Adrenal gland (tissue), 12 donors: ENCODE results near the gene AMDHD1. TPM values are rescaled to one million over a fixed set of nuclear protein-coding genes. Genes with fewer than 3 reads are reported as not detected.
A peak's percentile ranks its signal among the peaks of the same experiment; 100 is the strongest.

Experiments
- DNase-seq, 7 donors: peaks; one replicate each; pipeline ENCODE4 v3.0.0-alpha.2; 2019 to 2020
- H3K27ac ChIP-seq, 5 donors: fragments of 200-600 bp; sonication (generic) in 4 of 5; 1 replicate in 3 of 5; 2 replicates in 2 of 5; pipeline versions ENCODE4 v1.5.1 to v1.8.0; 2016 to 2020; ENCODE audit warnings: mild to moderate bottlenecking in 1 of 5
- H3K27me3 ChIP-seq: fragments of 200-600 bp; 2 replicates; pipeline ENCODE4 v1.8.0; 2021
- H3K36me3 ChIP-seq, 2 donors: fragments of 200-600 bp; replicated peaks in 1 of 2; 1 replicate in 1 of 2; 2 replicates in 1 of 2; pipeline versions ENCODE4 v1.5.1 to v1.8.0; 2018 to 2022
- H3K4me1 ChIP-seq, 2 donors: fragments of 200-600 bp; replicated peaks in 1 of 2; 1 replicate in 1 of 2; 2 replicates in 1 of 2; pipeline versions ENCODE4 v1.5.1 to v1.8.0; 2018 to 2021
- H3K4me3 ChIP-seq, 4 donors: fragments of 200-600 bp; sonication (generic) in 3 of 4; one replicate each; pipeline ENCODE4 v1.5.1; 2016 to 2018
- H3K9me3 ChIP-seq, 3 donors: fragments of 200-600 bp; sonication (generic) in 1 of 3; replicated peaks in 1 of 3; 1 replicate in 2 of 3; 2 replicates in 1 of 3; pipeline versions ENCODE4 v1.5.1 to v1.8.0; 2016 to 2021
- POLR2A ChIP-seq, 2 donors: fragments of 450-650 bp; IDR thresholded peaks; one replicate each; pipeline ENCODE4 v1.6.1; 2017; ENCODE audit warnings: antibody characterized with exemption in 2 of 2, mild to moderate bottlenecking in 2 of 2, moderate library complexity in 1 of 2
- WGBS, 4 donors: extraction: QIAGEN DNeasy Blood & Tissue Kit in 2 of 4; methylation state at CpG; one replicate each; pipeline versions ENCODE4 v1.1.5 to v1.1.7; 2013 to 2017; 5-methylcytosine and 5-hydroxymethylcytosine counted together
- intact Hi-C, 2 donors: fragments of 100-400 bp; cut with DNase I; formaldehyde crosslinking; loops; one replicate each; pipeline versions ENCODE4 v1.14.1 to v1.15.0; 2022 to 2023
- polyA plus RNA-seq, 3 donors: library from polyadenylated mRNA; stranded (reverse); fragments of 200-250 nt in 2 of 3; fragments of 350-450 nt in 1 of 3; fragmentation: Illumina TruSeq in 1 of 3; extraction: RNeasy Lipid Tissue Mini Kit (QIAGEN cat#74804) in 1 of 3; gene quantifications; one replicate each; pipeline ENCODE4 v1.2.3, GENCODE V29; 2013 to 2014
- total RNA-seq, 9 donors: library from RNA; depleted of rRNA in 4 of 9; stranded (reverse); fragments of >200 nt in 4 of 9; fragments of 120-200 nt in 1 of 9; fragmentation: NEBNext Ultra II Directional in 1 of 9; extraction: Animal tissue kit (Norgen Biotek cat#: 25700) in 1 of 9; gene quantifications; one replicate each; pipeline versions ENCODE4 v1.1.0 to v1.2.4, GENCODE V29; 2013 to 2023
- TF ChIP-seq, protein P1 (sequence below), 6 experiments: fragments of 450-650 bp in 4 of 6; fragments of 200-600 bp in 2 of 6; sonication (generic) in 1 of 6; IDR thresholded peaks; 1 replicate in 5 of 6; 2 replicates in 1 of 6; pipeline versions ENCODE4 v1.5.1 to v1.8.0; 2016 to 2021; ENCODE audit warnings: antibody characterized with exemption in 6 of 6, mild to moderate bottlenecking in 2 of 6, moderate library complexity in 1 of 6
- donor health status: healthy with polysubstance abuse.
- donor health status: Bipolar disorder and iron deficiency.
- donor health status: DM: yes; HTN: yes; CAD: no.
- donor health status: DM: no; HTN: no; CAD: no.
- donor health status: DM: no; HTN: no; CAD: no.
- donor health status: DM: yes; HTN: yes; CAD: no.

AMDHD1 gene
- total and polyA plus RNA-seq, 12 donors: 4.6 to 120 (median 15.5) TPM

DNA sequence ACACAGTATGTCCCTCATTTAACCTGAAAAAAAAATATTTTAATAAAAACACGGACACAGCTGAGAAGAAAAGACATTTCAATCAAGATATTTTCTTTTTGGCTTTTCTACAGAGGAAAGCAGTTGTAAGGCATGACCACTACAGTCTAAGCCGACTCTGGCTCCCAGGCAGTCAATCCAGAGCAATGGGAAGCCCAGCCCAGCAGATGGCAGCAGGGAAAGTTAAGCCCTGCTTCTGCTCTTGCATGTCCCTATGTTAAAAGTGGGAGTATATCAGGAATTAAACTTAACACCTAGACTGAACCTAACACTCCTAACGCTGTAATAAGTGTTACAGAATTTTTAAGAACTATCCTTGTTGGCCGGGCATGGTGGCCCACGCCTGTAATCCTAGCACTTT is 72.5 kb downstream of the AMDHD1 start:
- no peak overlapping the region for H3K4me3 ChIP-seq
- intact Hi-C loops: no loop called here
- peaks cover 0 to 66% of the 10 kb centered on the region in 2 donors for H3K36me3 ChIP-seq
- H3K27me3 ChIP-seq: no peaks in the 10 kb centered on the region
- no peak for TF ChIP-seq POLR2A (IDR thresholded peaks at IDR 0.05)
- TF ChIP-seq, protein P1, sequence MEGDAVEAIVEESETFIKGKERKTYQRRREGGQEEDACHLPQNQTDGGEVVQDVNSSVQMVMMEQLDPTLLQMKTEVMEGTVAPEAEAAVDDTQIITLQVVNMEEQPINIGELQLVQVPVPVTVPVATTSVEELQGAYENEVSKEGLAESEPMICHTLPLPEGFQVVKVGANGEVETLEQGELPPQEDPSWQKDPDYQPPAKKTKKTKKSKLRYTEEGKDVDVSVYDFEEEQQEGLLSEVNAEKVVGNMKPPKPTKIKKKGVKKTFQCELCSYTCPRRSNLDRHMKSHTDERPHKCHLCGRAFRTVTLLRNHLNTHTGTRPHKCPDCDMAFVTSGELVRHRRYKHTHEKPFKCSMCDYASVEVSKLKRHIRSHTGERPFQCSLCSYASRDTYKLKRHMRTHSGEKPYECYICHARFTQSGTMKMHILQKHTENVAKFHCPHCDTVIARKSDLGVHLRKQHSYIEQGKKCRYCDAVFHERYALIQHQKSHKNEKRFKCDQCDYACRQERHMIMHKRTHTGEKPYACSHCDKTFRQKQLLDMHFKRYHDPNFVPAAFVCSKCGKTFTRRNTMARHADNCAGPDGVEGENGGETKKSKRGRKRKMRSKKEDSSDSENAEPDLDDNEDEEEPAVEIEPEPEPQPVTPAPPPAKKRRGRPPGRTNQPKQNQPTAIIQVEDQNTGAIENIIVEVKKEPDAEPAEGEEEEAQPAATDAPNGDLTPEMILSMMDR (IDR thresholded peaks at IDR 0.05): peak in 5 of 6 experiments; percentile 9 to 38 (median 33)
- peak in 3 of 7 donors; percentile 25 to 51 (median 45) for DNase-seq
- no peaks in the 10 kb centered on the region for H3K9me3 ChIP-seq
- no peaks in the 10 kb centered on the region for H3K4me1 ChIP-seq
- H3K27ac ChIP-seq: no peak overlapping the region
- 71 to 80% (median 74%) methylated on average over 5 of the region's 5 CpGs for WGBS, 4 donors

Other genes with a start within 250 kb of the AMDHD1 start
- gene NTN4, start 152.6 kb upstream of the AMDHD1 start, total RNA-seq: 10 to 100 TPM; 10.4 to 62.5 (median 43.8) TPM
- 10 to 100 TPM; 10.1 to 17.2 (median 15.6) TPM for gene NTN4, start 152.6 kb upstream of the AMDHD1 start, polyA plus RNA-seq
- 10 to 100 TPM in 5 of 9 donors, 1 to 10 TPM in 4; 3.4 to 25.8 (median 13.3) TPM for gene SNRPF, start 84.4 kb upstream of the AMDHD1 start, total RNA-seq
- 10 to 100 TPM; 44.5 to 64.3 (median 59.3) TPM for gene SNRPF, start 84.4 kb upstream of the AMDHD1 start, polyA plus RNA-seq
- gene CCDC38, start 717 bp upstream of the AMDHD1 start, total RNA-seq: 1 to 10 TPM in 1 of 9 donors, under 1 TPM in 6, not detected in 2; 0.12 to 3.3 (median 0.80) TPM
- under 1 TPM; 0.44 to 0.92 (median 0.72) TPM for gene CCDC38, start 717 bp upstream of the AMDHD1 start, polyA plus RNA-seq
- under 1 TPM in 5 of 9 donors, not detected in 4; 0.14 to 0.40 (median 0.26) TPM for gene HAL, start 53.0 kb downstream of the AMDHD1 start, total RNA-seq
- gene HAL, start 53.0 kb downstream of the AMDHD1 start, polyA plus RNA-seq: under 1 TPM; 0.13 to 0.24 (median 0.16) TPM
- 100 to 1,000 TPM in 5 of 9 donors, 10 to 100 TPM in 4; 73.0 to 164 (median 102) TPM for gene LTA4H, start 92.3 kb downstream of the AMDHD1 start, total RNA-seq
- 10 to 100 TPM; 61.8 to 89.8 (median 81.0) TPM for gene LTA4H, start 92.3 kb downstream of the AMDHD1 start, polyA plus RNA-seq